NCI-H146 treated with DMSO at 0.1 percent for 48 hours (cell line): ENCODE results near the gene PZP.

Experiments used
- DNase-seq: peaks from one replicate; lab custom pipeline; 2025; ENCODE audit not compliant: unreplicated experiment; lab: John Stamatoyannopoulos, UW

The PZP gene

DNA sequence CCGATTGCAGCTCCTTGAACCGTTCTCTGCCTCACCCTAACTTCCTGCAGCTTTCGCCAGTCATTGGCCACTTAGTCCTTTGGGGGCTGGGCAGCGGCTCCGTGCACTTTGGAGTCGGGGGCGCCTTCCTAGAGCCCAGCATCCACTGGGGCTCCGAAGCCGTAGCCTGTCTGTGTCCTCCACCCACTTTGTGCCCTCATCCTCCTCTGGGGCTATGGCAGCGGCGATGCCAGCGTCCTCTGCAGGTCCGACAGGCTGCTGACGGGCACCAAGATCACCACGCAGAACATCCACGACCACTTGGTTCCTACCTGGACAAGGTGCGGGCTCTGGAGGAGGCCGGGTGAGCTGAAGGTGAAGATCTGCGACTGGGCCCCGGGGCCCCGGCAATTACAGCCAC is 80.7 kb downstream of the PZP start:
- no peak for DNase-seq

DNA sequence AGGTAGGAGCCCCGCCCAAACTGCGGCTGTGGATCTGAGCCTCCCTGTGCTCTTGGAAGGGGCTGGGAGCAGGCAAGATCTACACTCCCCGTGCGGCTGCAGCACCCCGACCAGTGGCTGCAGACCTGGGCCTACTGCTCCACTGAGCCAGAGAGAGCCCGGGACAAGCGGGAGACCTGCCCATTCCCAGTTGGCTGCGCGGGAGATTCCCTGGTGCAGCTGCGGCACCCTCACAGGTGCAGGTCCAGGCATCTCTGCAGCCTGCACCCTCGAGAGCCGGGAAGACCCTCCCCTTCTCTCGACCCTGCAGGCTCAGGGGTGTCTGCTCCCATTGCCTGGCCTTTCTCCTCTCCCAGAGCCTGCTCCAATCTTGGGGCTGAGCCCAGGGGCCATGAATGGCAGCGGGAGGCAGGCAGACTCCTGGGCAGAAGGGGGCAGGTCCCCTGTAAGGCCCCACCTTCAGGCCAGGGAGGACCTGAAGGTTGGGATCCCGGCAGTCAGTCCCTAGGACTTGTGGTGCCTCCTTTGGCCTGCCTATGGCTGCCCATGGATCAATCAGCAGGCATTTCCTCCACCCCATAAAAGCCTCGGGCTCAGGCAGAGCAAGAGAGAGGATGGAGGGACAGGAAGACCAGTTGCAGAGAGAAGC is 83.7 kb downstream of the PZP start:
- DNase-seq, result no peak

- no peak for DNase-seq
Measured at GRCh38 chr12:9123781-9124382, 84.3 kb downstream of the PZP start.

DNA sequence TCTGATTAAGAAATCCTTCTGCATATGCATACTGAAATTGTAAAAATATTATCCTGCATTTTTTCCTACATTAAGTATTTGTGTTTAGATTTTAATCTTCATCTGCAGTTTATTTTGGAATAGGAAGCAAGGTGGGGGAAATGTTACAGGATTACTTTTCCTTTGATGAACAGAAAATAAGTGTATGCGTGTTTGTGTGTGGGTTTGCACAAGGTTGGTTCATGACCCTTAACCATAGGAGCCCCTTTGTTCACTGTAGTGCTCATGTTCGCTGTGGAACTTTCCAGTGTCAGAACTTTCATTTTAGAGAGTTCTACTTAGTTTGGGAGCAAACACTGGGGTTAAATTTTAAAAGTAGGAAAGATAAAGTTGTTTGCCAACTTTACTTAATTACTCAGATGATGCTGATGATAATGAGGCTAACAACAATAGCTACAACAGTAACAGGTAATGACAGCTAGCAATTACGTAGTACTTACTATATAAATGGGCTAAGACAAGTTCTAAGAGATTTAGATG is 86.0 kb downstream of the PZP start:
- no peak for DNase-seq

DNA sequence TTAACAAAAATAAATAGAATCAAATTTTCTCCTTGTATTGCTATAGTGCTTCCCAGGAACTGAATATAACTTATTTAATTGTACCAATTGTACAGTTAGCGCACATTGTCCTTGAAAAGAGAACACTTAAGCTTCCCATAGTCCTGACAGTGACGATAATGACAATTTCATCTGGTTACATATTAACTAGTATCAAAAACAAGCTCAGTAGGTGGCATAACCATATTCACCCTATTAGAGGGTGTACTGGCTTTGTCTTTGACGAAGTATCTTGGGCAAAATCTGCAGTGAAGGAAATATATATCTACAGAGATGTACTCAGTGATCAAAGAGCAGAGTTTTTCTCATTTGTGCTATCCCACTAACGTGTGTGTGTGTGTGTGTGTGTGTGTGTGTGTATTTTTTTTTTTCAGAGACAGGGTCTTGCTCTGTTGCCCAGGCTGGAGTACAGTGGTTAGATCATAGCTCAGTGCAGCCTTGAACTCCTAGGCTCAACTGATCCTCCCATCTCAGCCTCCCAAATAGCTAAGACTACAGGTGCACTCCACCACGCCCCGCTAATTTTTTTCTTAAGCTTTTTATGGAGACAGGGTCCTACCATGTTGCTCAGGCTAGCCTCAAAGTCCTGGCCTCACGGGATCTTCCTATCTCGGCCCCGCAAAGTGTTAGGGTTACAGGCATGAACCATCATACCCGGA is 87.6 kb downstream of the PZP start:
- DNase-seq, result no peak

DNA sequence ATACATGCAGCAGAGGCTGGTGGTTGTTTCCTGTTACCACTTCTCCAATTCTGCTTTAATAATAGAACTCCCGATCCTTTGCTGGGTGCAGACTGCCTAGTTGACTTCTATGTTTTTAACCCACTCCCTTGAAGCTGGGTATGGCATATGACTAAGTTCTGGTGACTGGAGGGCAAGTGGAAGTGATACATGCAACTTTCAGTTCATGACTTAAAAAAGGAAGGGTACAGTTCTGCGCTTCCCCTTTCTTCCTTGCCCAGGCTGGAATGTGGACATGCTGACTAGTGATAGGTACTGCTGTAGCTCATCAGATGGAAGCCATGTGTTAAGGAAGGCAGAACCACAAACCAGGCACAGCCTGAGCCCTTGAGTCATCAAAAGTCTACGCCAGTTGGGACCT is 90.0 kb downstream of the PZP start:
- no peak for DNase-seq

DNA sequence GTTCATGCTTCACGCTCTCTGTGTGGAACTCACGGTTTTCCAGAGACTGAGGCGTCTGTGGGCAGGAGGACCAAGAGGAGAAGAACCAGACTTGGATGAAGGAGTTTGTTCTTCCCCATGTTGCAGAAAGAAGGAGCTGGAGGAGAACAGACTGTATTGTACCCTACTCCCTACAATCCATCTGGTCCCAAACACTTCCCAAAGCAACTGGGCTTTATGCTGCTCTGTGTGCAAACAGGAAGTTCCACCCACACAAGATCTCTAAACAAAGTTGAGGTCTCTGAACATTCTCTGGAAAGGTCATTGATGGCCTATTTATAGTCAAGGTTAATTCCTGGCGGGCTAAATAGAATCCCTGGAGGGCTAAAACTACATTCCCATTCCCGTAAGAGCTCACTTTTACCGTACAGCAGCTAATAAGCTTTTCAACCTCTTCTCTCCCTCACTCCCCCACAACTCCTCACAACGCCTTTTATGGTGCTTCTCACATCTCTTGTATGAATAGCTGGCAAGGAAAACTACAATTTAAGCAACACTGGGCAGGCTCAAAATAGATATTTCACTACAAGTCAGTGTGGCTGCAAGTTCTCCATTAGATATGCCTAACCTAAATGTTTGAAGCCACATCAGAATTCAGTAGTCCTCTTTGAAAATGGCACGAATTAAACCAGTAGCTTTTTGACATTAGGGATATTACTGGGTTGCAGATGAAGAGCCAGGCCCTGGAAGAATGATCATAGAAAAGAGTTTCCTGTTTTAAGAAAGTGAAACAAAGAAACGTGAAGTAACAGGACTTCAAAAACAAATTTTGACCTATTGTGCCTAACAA is 92.2 kb downstream of the PZP start, which contains the start of gene A2M:
Gene A2M, minus strand, starts transcription at position 189 of the 829 bp plus-strand sequence. Its CDS starts 70 bp downstream, at position 119.
- no peak for DNase-seq

GRCh38 chr12:9114946-9115345 is 93.2 kb downstream of the PZP start:
- no peak for DNase-seq

- no peak for DNase-seq
Measured at GRCh38 chr12:9113987-9114309, 94.2 kb downstream of the PZP start.

GRCh38 chr12:9113296-9113986 is 94.8 kb downstream of the PZP start:
- DNase-seq, result no peak

DNA sequence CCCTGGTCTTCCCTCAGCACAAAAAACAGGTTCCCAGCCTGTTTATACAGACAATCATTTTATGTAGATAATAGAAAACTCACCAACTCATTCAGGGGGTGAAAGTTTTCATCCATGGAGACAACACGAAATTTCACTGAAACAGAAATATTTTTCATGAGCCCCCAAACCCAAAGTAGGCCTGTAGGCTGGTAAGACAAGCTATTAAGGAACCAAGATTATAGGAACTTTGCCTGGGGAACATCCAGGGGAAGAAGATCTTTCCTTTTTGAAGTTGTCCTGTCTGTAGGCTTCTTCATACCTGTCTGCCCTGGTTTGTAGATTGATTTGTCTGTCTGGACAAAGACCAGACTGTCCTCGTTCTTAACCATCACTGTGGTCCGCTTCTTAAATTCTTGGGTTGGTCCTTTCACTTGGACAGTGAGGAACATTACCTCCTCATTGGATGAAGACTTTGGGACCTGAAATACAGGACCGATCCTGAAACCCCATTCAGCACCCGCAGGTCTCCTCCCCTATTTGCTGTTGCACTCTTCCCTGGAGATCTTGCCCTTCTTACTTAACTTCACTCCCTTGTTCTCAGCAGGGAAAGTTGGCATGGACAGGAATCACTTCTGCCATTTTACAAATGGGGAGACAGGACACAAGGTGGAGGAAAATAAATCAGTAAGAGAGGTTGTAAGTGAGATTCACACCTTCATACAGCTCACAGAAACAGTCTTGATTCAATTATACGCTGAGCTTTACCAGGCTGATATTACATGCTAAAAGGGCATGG is 95.9 kb downstream of the PZP start:
- DNase-seq, result no peak

- DNase-seq, result no peak
Measured at GRCh38 chr12:9111525-9111924, 96.7 kb downstream of the PZP start.

- DNase-seq, result no peak
Measured at GRCh38 chr12:9109737-9110491, 98.3 kb downstream of the PZP start.

DNA sequence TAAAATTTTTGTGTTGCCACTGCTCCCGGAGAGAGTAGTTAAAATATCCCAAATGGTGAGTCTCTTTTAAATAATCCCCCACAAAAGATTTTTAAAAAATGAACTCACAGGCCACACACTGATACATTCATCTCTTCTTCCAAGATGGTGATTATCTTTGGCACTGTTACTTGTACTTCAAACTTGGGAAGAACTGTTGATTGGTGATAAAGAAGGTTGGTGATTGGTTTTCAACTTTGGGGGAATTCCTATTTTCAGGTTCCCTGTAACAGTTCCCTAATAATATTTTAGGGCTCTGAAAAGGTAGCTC is 99.0 kb downstream of the PZP start:
- DNase-seq, result no peak

GRCh38 chr12:9108504-9109212 is 99.5 kb downstream of the PZP start:
- no peak for DNase-seq

GRCh38 chr12:9107542-9107873 is 100.7 kb downstream of the PZP start:
- no peak for DNase-seq

DNA sequence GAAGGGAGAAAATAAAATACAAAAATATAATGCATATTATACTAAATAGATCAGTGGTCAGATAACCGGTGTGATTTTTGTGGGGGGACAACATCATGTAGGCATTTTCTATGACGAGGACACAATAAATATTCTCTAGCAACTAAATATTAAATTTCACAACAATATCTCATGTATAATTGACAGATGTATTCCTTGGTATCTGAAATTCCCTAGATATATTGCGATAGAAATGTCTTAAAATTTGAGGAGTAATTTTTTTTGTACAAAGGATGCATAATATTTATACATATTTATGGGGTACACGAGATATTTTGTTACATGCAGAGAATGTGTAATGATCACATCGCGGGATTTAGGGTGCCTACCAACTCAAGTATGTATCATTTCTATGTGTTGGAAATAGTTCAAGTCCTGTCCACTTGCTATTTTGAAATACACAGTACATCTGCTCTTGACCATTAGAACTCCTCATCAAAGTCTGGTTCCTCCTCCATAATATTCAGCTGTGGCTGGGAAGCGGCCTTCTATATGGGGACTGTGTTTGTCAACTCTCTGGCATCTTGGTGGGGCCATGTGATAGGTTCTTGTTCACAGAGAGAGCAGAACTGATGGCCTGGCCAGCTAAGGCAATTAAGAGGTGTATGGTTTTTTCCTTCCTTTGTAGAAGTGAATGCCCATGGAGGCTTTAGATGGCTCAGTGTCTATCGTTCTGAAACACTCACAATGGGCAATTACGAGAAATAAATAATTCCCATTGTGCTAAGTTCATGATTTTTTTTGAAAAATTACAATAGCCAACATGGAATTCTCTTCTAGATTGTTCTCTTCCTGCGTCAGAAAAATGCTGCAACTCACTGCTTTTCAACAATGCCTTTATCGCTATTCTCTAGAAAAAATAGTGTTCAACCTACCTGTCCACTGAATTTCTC is 101.3 kb downstream of the PZP start:
- no peak for DNase-seq

DNA sequence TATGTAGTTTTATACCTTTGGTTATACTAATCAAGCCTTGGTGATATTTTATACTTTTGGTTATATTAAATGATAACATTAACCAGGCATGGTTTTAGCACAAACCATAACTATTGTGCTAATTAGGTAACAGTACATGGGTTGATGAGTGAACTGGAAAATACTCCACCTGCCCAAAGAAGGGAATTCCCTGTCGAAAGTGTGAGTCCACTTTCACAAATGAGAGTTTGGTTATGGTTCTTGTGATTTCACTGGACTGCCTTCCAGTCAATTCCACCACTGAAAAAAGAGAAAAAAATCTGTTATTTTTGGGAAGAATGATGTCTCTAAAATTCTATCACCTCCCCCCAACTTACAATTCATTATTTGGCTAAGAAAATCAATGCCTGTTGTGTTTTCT is 102.1 kb downstream of the PZP start:
- DNase-seq, result no peak
